NCI-H345 treated with DMSO at 0.1 percent for 48 hours (cell line): ENCODE measurements around the gene MYL5.
A peak's percentile ranks its signal among the peaks of the same experiment; 100 is the strongest.
"Not testable (repeated sequence)": the region's sequence is repeated elsewhere in the genome, so short reads cannot be mapped to it uniquely, and the experiment has no call there.

Experiments used
- DNase-seq: peaks from one replicate; lab custom pipeline; 2025; ENCODE audit not compliant: unreplicated experiment; lab: John Stamatoyannopoulos, UW

The MYL5 gene

DNA sequence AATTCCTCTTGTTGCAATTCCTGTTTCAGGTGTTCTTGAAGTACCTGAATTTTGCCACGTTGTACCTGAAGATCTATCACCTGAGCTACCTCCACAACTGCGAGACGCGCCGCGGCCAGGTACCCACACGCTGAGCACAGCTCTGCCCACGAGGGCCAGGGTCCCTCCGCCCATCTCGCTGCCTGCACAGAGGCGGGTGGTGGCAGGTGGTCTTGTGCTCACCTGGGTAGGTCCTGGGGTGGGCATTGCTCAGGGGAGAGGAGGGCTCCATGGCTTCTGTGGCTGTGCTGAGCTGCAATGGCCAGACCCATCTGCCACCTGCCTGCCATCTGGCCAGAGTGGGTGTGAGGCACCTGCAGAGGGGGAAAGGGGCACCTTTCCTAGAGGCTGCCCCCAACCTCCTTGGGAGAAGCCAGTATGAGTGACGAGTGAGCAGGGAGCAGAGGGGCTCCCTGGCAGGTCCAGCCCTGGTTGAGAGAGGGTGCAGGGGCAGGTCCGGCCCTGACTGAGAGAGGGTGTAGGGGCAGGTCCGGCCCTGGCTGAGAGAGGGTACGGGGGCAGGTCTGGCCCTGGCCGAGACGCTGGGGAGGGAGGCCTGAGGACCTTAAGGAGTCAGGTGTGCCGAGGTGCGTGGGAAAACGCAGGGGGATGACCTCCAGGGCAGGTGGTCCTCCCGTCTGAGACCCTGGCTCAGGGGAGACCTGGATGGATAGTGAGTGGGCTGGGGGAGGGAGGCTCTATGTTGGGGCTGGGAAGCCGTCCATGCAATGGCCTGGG is 38.3 kb upstream of the MYL5 start:
- no peak for DNase-seq

GRCh38 chr4:636628-637159 is 37.6 kb upstream of the MYL5 start:
- DNase-seq: no peak

DNA sequence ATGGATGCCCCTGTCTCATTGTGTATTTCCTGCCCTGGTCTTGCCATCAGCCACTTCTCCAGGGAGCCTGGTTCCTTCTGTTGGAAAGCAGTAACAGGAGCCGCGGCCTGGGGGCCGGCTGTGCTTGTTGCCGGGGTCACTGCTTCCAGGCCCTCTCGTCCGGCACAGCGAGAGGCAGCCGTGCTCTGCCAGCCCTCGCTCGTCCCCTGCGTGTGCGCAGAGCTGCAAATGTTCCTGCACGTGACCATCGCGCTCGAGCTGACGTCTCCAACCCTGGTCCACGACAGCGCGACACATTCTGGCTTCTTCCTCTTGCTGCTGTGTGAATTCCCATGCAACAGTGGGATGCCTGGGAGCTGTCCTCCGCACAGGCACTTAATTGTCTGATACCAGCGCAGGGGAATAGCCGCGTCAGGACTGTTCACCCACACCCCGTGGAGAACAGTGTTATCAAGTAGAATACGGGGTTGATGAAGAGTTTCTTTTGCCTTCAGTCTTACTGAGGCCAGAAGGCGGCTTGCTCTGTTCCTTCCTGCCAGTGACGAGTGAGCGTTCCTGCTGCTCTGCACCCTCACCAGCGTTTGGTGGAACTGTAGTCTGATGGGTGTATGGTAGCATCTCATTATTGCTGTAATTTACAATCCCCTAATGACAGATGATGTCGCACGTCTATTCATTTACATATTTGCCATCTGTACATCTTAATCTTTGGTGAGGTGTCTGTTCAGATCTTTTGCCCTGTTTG is 36.6 kb upstream of the MYL5 start:
- no peak for DNase-seq

- DNase-seq: not testable (repeated sequence)
These were observed 32.0 kb upstream of the MYL5 start for GRCh38 chr4:642366-642765.

DNA sequence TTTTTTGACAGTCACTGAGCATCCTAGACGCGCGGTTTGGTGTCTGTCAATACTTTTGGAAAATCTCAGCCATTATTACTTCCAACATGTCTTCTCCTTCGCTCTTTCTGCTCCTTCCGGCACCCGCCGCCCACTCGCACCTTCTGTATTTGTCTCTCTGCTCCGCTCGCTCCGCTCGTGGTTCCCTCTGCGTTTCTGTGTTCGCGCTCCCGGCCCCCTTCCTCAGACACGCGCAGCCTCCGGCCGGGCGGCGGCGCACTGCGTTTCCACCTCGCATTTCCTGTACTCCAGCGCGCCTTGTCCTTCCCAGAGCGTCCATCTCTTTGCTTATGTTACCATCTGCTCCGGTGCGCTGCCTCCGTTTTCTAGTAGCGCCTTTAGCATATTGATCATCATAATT is 27.9 kb upstream of the MYL5 start:
- no peak for DNase-seq

DNA sequence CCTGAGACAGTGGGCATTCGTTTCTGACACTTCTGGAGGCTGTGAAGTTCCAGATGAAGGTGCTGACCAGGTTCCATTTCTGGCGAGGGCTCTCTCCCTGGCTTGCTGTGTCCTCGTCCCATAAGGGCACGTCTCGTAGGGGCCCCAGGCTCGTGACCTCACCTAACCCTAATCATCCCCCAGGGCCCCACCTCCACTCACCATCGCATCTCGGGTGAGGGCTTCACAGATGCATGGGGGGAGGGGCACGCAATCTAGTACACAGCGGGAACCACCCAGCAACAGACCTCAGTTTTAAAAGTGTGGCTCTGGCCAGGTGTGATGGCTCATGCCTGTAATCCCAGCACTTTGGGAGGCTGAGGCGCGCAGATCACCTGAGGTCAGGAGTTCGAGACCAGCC is 26.9 kb upstream of the MYL5 start:
- DNase-seq: no peak

DNA sequence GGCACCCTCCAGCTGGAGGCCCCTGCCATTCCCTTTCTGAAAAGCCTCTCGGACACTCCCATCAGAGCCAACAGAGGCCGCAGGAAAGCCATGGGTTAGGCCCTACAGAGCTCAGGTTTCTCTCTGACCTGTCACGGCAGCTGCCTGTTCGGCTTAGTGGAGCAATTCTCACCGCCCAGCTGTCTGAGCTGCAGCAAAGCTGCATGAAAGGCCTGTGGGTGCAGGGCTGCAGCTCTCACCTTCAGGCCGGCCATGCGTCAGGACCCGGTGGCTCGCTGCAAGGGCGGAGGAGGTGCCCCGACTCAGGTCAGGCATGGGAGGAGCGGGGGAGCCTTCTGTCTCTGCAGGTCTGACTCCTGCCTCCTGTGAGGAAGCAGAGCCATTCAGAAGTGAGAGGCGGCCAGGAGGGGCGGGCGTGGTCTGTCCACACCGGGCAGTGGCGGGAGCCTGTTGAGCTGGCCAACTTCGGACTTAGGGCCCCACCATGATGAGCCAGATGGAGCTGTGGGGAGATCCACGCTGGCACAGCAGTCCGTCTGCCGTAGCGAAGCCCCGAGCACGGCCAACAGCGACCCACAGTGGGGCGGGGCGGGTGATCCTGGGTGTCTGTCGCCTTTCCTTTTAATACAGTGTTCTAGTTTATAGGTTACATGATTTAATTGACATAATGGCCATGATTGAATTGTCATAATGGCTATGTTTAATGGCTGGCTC is 25.6 kb upstream of the MYL5 start:
- no peak for DNase-seq

- DNase-seq: no peak
These were observed 25.1 kb upstream of the MYL5 start for GRCh38 chr4:649293-649625.

- DNase-seq: no peak
These were observed 24.5 kb upstream of the MYL5 start for GRCh38 chr4:649751-650310.

DNA sequence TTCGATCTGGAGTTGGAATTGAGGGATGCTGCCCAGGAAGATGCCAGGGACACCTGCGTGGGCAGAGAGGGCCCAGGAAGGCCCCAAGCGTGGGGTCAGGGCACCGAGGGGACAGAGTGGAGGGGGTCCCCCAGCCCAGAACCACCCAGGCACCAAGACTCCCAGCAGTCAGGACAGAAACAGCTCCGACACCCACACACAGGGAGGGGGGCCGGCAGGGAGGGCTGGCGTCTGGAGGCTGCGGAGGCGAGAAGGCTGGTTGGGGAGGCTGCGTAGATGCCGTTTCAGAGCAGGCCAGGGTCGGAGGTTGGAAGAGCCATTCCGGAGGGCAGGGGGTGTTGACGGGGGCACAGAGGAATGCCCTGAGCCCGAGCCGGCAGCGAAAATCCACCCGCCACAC is 23.9 kb upstream of the MYL5 start:
- no peak for DNase-seq

- peak; percentile 16 for DNase-seq
These were observed 23.1 kb upstream of the MYL5 start for GRCh38 chr4:650951-651883.

DNA sequence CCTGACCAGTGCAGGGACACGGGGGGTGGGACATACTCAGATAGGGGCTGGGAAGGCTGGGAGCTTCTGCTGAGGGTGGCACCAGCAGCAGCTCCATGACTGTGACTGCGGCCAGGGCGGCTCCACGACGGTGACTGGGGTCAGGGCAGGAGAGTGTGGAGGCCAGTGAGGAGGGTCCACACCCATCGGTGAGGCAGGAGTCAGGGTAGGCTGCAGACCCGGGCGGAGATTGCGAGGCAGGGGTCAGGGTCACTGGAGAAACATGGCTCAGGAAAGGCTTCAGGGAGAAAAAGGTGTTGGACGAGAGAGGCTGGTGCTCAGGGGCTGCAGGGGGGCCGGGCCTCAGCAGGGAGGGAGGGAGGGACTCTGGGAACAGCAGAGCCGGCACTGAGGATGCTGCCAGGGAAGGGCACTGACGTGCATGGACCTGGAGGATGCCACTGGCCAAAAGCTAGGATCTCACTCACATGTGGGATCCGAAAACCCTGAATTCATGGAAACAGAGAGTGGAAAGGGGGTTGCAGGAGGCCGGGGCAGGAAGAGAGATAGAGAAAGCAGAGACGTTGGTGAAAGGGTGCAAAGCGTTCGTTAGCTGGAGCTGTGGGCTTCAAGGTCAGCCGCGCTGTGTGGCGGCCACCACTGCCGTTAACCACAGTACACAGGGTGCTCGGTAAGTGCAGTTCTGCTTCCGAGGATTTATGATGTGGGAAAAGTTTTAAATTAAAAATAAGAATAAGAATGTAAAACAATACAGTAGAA is 22.3 kb upstream of the MYL5 start:
- DNase-seq: no peak

- DNase-seq: no peak
These were observed 21.1 kb upstream of the MYL5 start for GRCh38 chr4:653080-653821.

- no peak for DNase-seq
These were observed 20.4 kb upstream of the MYL5 start for GRCh38 chr4:653831-654502.

DNA sequence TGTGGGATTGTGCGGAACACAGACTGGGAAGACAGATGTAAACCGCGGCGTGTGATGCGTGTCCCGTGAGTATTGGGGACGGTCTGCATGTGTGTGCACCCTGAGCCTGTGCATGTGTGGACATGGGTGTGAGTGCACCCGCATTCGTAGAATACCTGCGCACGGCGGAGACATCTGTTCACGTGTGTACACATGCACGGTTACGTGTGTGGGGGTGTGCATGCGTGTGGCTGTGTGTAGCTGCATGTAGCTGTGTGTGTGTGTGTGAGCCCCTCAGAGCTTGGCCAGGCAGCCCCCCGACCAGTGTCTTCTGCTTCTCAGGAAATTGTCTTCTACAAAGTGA is 19.9 kb upstream of the MYL5 start:
- no peak for DNase-seq

DNA sequence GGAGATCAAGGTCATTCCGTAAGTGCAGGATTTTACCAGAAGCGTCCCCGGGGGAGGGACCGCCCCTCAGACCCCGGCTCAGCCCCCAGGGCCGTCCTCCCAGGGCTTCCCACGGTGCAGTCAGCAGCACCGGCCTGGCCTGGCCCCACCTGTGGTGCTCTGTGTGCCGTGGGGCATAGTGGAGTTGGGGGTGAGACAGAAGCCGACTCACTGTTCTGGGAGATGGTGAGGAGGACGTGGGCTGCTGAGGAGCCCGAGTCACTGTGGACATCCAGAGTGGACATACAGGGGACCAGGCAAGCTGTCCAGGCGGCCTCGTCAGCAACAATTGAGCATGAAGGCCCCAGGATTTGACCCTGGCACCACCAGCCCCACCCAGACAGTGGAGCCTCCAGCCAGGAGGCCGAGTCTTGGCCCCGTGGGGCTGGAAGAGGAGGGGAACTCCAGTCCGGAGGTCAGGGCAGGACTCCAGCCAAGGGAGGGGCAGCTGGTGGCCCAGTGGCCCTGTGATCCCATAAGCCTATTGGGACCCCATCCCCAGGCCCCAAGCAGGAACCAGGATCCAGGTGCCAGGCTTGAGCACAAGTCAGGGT is 19.4 kb upstream of the MYL5 start:
- DNase-seq: no peak

- DNase-seq: no peak
These were observed 18.7 kb upstream of the MYL5 start for GRCh38 chr4:655464-656151.
